ENCODE data around the gene SEPTIN8. TPM values are rescaled to one million over a fixed set of nuclear protein-coding genes. Genes with fewer than 3 reads are reported as not detected.

SEPTIN8 gene
- total RNA-seq, 1 donor from 2014 or later, result 127 TPM

DNA sequence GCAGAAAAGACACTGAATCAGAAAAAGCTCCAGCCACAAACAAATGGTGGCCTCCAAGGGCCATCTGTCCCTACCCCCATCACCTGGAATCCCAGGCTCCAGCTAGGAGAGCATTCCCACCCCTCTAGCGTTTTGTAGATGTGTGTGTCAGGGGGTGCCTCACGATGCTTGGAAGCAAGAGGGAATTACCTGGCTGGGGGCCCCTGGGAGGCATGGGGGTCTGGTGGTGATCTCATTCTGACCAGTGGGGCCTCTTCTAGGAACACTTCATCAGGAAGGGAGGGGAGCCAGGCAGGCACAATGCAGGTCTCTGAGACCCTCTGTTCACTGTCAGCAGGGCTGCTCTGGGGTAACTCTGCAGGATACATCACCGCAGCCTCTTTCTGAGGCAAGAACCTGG lies 47.4 kb upstream of the SEPTIN8 start:
- no peak overlapping the region for H3K27ac Mint-ChIP-seq (ENCODE audit: unreplicated experiment)
- no peaks in the 10 kb centered on the region for H3K27me3 Mint-ChIP-seq (ENCODE audit: low read depth)
- no peak overlapping the region for H3K4me3 Mint-ChIP-seq (ENCODE audit: unreplicated experiment)
- H3K4me1 Mint-ChIP-seq (ENCODE audit: low read depth), result peaks cover 14% of the 10 kb centered on the region
- H3K36me3 Mint-ChIP-seq (ENCODE audit: low read depth), result no peaks in the 10 kb centered on the region
- no peaks in the 10 kb centered on the region for H3K9me3 Mint-ChIP-seq (ENCODE audit: low read depth)
- DNase-seq (ENCODE audit: low spot score), result no peak
- TF ChIP-seq, protein P1, sequence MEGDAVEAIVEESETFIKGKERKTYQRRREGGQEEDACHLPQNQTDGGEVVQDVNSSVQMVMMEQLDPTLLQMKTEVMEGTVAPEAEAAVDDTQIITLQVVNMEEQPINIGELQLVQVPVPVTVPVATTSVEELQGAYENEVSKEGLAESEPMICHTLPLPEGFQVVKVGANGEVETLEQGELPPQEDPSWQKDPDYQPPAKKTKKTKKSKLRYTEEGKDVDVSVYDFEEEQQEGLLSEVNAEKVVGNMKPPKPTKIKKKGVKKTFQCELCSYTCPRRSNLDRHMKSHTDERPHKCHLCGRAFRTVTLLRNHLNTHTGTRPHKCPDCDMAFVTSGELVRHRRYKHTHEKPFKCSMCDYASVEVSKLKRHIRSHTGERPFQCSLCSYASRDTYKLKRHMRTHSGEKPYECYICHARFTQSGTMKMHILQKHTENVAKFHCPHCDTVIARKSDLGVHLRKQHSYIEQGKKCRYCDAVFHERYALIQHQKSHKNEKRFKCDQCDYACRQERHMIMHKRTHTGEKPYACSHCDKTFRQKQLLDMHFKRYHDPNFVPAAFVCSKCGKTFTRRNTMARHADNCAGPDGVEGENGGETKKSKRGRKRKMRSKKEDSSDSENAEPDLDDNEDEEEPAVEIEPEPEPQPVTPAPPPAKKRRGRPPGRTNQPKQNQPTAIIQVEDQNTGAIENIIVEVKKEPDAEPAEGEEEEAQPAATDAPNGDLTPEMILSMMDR (IDR thresholded peaks at IDR 0.05), result no peak

DNA sequence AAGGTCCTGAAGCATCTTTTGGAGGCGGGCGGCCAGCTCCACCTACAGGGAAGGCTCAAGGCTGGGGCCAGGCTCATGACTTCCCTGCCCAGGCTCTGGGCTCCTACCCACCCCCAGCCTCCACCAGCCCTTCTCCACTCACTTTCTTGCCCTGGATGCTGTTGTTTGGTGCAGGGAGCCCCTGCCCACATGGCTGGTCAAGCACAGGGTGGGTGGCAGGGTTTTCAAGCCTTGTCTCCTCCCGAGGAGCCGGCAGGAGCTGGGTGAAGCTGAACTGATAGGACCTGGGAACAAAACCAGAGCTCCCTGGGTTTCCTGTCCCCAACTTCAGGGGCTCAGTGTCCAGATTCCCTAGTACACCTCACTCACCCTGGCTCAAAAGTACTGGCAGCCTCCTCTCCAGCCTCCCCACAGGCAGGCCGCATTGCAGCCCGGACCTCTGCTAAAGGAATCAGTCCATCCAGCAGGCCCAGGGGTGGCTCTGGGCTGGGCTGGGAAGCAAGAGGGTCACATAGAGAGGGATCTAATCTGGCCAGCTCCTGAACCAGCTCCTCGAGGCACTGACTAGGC lies 46.5 kb upstream of the SEPTIN8 start:
- TF ChIP-seq, protein P1 (IDR thresholded peaks at IDR 0.05), result no peak
- Mint-ChIP-seq H3K4me1 (ENCODE audit: low read depth) (peaks cover 9% of the 10 kb centered on the region), H3K4me3 (ENCODE audit: unreplicated experiment) (no peak overlapping the region), H3K36me3 (ENCODE audit: low read depth) (no peaks in the 10 kb centered on the region), H3K9me3 (ENCODE audit: low read depth) (no peaks in the 10 kb centered on the region), H3K27ac (ENCODE audit: unreplicated experiment) (no peak overlapping the region), H3K27me3 (ENCODE audit: low read depth) (no peaks in the 10 kb centered on the region)
- DNase-seq (ENCODE audit: low spot score), result no peak

DNA sequence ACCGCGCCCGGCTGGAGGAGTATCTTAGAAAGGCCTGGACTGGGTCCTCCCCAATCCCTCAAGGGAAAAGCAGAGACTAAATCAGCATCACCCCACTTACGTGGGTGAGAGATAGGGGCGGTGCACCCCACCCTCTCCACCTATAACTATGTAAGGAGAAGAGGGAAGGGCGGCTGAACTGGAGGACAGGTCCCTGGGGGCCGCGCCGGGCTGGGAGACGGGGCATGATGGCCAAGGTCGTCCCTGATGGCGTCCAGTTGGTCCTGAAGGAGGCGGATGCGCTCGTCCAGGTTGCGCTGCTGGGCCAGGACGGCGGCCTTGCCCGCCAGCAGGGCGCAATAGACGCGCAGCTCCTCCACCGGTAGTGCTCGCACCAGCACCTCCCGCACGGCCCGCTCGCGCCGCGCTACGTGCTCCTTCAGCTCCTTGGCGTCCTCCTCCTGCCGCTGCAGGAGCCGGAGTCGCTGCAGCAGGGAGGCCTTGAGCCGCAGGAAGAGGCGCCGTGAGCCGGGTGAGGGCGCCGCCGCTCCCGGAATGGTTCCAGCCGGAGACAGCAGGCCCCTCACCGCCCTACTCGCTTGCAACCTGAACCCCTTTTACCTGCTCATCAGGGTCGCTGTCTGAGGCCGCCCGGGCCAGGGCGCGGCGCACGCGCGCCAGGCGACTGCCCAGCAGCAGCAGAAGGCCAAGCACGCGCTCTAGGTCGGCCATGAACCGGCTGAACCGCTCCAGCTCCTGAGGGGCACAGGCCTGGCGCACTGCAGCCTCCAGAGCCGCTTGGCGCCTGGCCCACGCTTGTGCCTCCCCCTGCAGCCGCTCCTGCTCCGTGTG lies 45.8 kb upstream of the SEPTIN8 start:
- no peak overlapping the region for H3K27ac Mint-ChIP-seq (ENCODE audit: unreplicated experiment)
- H3K27me3 Mint-ChIP-seq (ENCODE audit: low read depth), result no peaks in the 10 kb centered on the region
- DNase-seq (ENCODE audit: low spot score), result no peak

DNA sequence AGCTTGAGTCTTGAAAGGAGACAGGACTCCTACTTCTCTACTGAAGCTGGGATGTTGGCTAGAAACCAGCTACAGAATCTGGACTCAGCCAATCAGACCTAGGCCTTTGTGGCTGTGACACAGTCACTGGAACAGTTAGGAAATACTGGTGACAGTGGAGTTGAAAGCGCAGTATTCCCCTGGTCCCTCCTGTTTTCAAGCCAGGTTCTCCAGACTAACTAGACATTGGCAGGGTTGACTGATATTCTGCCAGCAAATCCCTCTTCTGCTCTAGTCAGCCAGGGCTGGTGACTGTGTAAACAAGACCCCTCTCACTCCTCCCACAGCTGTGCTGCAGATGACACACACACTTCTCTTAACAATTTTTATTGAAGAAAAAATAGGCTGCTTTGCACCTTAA lies 44.8 kb upstream of the SEPTIN8 start:
- H3K9me3 Mint-ChIP-seq (ENCODE audit: low read depth), result no peaks in the 10 kb centered on the region
- no peak overlapping the region for H3K4me3 Mint-ChIP-seq (ENCODE audit: unreplicated experiment)
- no peaks in the 10 kb centered on the region for H3K27me3 Mint-ChIP-seq (ENCODE audit: low read depth)
- H3K36me3 Mint-ChIP-seq (ENCODE audit: low read depth), result no peaks in the 10 kb centered on the region
- no peak for DNase-seq (ENCODE audit: low spot score)
- TF ChIP-seq, protein P1 (IDR thresholded peaks at IDR 0.05), result no peak
- peaks cover 9% of the 10 kb centered on the region for H3K4me1 Mint-ChIP-seq (ENCODE audit: low read depth)
- H3K27ac Mint-ChIP-seq (ENCODE audit: unreplicated experiment), result no peak overlapping the region

More for the DNA sequence above, 45.8 kb upstream of the SEPTIN8 start:
- Mint-ChIP-seq H3K9me3 (ENCODE audit: low read depth) (no peaks in the 10 kb centered on the region), H3K36me3 (ENCODE audit: low read depth) (no peaks in the 10 kb centered on the region), H3K4me3 (ENCODE audit: unreplicated experiment) (no peak overlapping the region), H3K4me1 (ENCODE audit: low read depth) (peaks cover 9% of the 10 kb centered on the region)
- TF ChIP-seq, protein P1 (IDR thresholded peaks at IDR 0.05), result no peak

DNA sequence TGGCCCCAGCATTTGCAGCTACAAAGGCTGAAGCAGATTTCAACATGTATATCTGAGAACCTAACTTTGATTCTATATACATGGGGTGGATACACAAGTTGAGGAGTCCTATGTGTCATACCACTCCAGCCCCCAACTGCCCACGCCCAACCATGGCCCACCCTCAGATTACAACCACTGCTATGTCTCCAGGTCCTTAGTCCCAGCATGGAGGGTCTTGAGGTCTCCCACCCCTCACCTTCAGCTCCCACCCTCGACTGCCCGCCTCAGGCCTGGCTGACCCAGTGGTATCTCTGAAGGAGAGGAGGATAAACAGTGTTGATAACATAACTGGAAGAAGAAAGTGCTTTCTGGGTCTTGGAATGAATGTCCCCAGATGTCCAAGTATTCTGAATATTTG lies 44.3 kb upstream of the SEPTIN8 start:
- H3K27ac Mint-ChIP-seq (ENCODE audit: unreplicated experiment), result no peak overlapping the region
- no peak for DNase-seq (ENCODE audit: low spot score)
- H3K4me1 Mint-ChIP-seq (ENCODE audit: low read depth), result peaks cover 9% of the 10 kb centered on the region

More for the DNA sequence above, 44.3 kb upstream of the SEPTIN8 start:
- Mint-ChIP-seq H3K9me3 (ENCODE audit: low read depth) (no peaks in the 10 kb centered on the region), H3K36me3 (ENCODE audit: low read depth) (no peaks in the 10 kb centered on the region), H3K4me3 (ENCODE audit: unreplicated experiment) (no peak overlapping the region), H3K27me3 (ENCODE audit: low read depth) (no peaks in the 10 kb centered on the region)
- TF ChIP-seq, protein P1 (IDR thresholded peaks at IDR 0.05), result no peak
